GM12878 (cell line): Measurements from ENCODE around the gene LSAMP. TPM values are rescaled to one million over a fixed set of nuclear protein-coding genes. Genes with fewer than 3 reads are reported as not detected.

Experiments used
- BCL3 ChIP-seq: IDR thresholded peaks from 2 replicates; pipeline ENCODE4 v1.6.1; 2011; ENCODE audit warnings: borderline replicate concordance, low read depth, mild to moderate bottlenecking, moderate library complexity, low read length; ENCODE audit not compliant: insufficient read depth, poor library complexity, severe bottlenecking
- CBFB ChIP-seq: IDR thresholded peaks from 2 replicates; pipeline ENCODE4 v1.6.1; 2016; ENCODE audit warnings: antibody characterized with exemption, low read depth
- PBX3 ChIP-seq: IDR thresholded peaks from 2 replicates; pipeline ENCODE4 v1.6.1; 2011; ENCODE audit warnings: mild to moderate bottlenecking, low read depth, low read length, moderate library complexity; ENCODE audit not compliant: insufficient replicate concordance
- RAD21 ChIP-seq: IDR thresholded peaks from 2 replicates; pipeline ENCODE4 v1.6.1; 2011; ENCODE audit warnings: mild to moderate bottlenecking, low read depth, low read length, moderate library complexity; ENCODE audit not compliant: insufficient read depth
- RUNX3 ChIP-seq: IDR thresholded peaks from 2 replicates; pipeline ENCODE4 v1.6.1; 2012; ENCODE audit warnings: low read length, inconsistent platforms
- ZNF592 ChIP-seq: fragments of 450-650 bp; IDR thresholded peaks from 2 replicates; pipeline ENCODE4 v1.6.1; 2017; ENCODE audit warnings: mild to moderate bottlenecking, moderate library complexity
- ZNF687 ChIP-seq: fragments of 450-650 bp; IDR thresholded peaks from 2 replicates; pipeline ENCODE4 v1.6.1; 2017; ENCODE audit warnings: mild to moderate bottlenecking, moderate library complexity
- polyA plus RNA-seq, 11 experiments: library from polyadenylated mRNA; depleted of rRNA in 4 of 11; unstranded in 6 of 11; stranded (reverse) in 5 of 11; fragments of >200 nt; fragmentation: Nextera tagmentation in 4 of 11; fragmentation: Illumina TruSeq in 1 of 11; extraction: Ambion mirVana in 4 of 11; extraction: Trizol in 1 of 11; gene quantifications; 1 replicate in 1 of 11; 2 replicates in 10 of 11; pipeline versions ENCODE4 v1.2.1 to v1.2.3, GENCODE V29; 2011 to 2016; ENCODE audit warnings: inconsistent platforms in 2 of 11, missing spikeins in 2 of 11, low read depth in 1 of 11
- total RNA-seq, 4 experiments: library from RNA; depleted of rRNA in 3 of 4; stranded (reverse); fragments of >200 nt in 3 of 4; fragmentation: Illumina TruSeq in 1 of 4; extraction: Trizol in 1 of 4; gene quantifications; 2 replicates each; pipeline versions ENCODE4 v1.2.1 to v1.2.3, GENCODE V29; 2013 to 2021

LSAMP gene
- total and polyA plus RNA-seq, 10 of the 15 experiments (the other 5 are each of a cell fraction or from before 2014, with no cell fraction given) = 2.0 to 12.7 (median 6.5) TPM

GRCh38 chr3:116000311-116000710 is 445.0 kb downstream of the LSAMP start (continued):
- TF ChIP-seq BCL3 (peak; percentile 26), RAD21 (no peak), RUNX3 (peak; percentile 75), PBX3 (peak; percentile 40), CBFB (0 out of 2 replicates have a peak, but pooled peaks have one; percentile 32), ZNF687 (peak; percentile 40; the same call in 1 of the 2 replicates), ZNF592 (no peak)
